ENCODE results near the gene SULT2B1. TPM values are rescaled to one million over a fixed set of nuclear protein-coding genes. Genes with fewer than 3 reads are reported as not detected.
"Not testable (repeated sequence)": the region's sequence is repeated elsewhere in the genome, so short reads cannot be mapped to it uniquely, and the experiment has no call there.

Gene SULT2B1
- total RNA-seq, 1 donor from 2014 or later = 0.74 TPM

DNA sequence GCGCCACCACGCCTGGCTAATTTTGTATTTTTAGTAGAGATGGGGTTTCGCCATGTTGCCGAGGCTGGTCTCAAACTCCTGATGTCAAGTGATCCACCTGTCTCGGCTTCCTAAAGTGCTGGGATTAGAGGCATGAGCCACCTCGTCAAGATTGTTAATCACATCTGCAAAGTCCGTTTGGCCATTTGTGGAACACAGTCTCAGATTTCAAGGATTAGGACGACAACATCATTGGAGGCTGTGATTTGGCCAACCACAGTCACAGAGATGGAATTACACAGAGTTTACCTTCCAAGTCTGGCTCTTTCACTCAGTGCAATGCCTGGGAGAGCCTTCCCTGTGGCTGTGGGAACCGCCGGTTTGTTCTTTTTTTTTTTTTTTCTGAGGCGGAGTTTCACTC is 17.8 kb downstream of the SULT2B1 start:
- H3K27ac Mint-ChIP-seq = no peak overlapping the region

DNA sequence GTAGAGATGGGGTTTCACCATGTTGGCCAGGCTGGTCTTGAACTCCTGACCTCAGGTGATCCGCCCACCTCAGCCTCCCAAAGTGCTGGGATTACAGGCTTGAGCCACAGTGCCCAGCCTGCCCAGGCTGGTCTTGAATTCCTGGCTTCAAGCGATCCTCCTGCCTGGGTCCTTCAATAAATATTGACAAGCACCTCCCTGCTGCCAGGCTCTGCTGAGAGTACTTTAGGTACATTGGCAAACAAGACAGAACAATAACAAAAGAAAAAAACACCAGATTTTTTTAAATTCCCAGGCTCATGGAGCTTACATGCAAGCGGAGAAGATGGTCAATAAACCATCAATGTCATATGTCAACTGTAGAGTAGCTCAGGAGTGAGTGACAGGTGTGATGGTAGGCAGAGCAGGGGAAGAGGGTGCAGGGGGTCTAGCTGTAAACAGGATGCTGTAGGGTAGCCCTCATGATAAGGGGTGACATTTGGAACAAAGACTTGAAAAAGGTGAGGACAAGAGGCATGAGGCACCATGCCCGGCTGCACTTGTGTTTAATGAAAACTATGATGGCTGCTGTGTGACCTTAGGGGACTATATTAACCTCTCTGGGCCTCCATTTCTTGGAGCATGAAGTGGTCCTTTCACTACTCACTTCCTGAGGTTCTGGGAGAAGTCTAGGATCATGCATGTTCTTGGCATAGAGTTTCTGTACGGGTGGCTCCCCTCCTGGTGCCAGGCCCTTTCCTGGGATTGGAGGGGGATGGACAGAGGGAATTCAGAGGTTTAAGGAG is 19.6 kb downstream of the SULT2B1 start:
- no peaks in the 10 kb centered on the region for H3K36me3 Mint-ChIP-seq
- no peak overlapping the region for H3K4me3 Mint-ChIP-seq
- H3K4me1 Mint-ChIP-seq = peaks cover 42% of the 10 kb centered on the region
- no peaks in the 10 kb centered on the region for H3K9me3 Mint-ChIP-seq
- peak overlapping the region; percentile 83 for H3K27ac Mint-ChIP-seq
- DNase-seq (ENCODE audit: low spot score in 2 of 2, unreplicated experiment in 2 of 2) = no peak
- TF ChIP-seq, protein P1, sequence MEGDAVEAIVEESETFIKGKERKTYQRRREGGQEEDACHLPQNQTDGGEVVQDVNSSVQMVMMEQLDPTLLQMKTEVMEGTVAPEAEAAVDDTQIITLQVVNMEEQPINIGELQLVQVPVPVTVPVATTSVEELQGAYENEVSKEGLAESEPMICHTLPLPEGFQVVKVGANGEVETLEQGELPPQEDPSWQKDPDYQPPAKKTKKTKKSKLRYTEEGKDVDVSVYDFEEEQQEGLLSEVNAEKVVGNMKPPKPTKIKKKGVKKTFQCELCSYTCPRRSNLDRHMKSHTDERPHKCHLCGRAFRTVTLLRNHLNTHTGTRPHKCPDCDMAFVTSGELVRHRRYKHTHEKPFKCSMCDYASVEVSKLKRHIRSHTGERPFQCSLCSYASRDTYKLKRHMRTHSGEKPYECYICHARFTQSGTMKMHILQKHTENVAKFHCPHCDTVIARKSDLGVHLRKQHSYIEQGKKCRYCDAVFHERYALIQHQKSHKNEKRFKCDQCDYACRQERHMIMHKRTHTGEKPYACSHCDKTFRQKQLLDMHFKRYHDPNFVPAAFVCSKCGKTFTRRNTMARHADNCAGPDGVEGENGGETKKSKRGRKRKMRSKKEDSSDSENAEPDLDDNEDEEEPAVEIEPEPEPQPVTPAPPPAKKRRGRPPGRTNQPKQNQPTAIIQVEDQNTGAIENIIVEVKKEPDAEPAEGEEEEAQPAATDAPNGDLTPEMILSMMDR (IDR thresholded peaks at IDR 0.05; ENCODE audit: unreplicated experiment) = no peak
- H3K27me3 Mint-ChIP-seq (ENCODE audit: low read depth) = no peaks in the 10 kb centered on the region

More for the DNA sequence above, 17.8 kb downstream of the SULT2B1 start:
- no peak overlapping the region for H3K4me3 Mint-ChIP-seq
- no peak for DNase-seq (ENCODE audit: low spot score in 2 of 2, unreplicated experiment in 2 of 2)
- H3K9me3 Mint-ChIP-seq = no peaks in the 10 kb centered on the region
- no peaks in the 10 kb centered on the region for H3K27me3 Mint-ChIP-seq (ENCODE audit: low read depth)
- H3K4me1 Mint-ChIP-seq = peaks cover 42% of the 10 kb centered on the region
- TF ChIP-seq, protein P1 (IDR thresholded peaks at IDR 0.05; ENCODE audit: unreplicated experiment) = no peak
- H3K36me3 Mint-ChIP-seq = no peaks in the 10 kb centered on the region

DNA sequence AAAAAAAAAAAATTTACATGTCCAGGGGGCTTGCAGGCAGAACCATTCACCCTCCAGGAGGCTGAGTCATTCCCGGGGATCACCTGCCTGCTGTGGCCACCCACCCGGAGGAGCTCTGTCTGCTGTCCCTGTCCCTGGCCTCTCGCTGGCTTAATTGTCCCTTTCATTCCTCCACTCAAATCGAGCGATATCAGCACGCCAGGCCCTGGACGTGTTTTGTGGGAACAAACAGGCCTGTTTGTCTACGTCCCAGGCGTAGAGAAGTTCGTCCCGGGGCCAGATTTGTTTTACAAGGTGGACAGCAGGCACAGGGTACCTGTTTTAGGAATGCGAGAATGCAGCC is 21.2 kb downstream of the SULT2B1 start:
- no peak for DNase-seq (ENCODE audit: low spot score in 2 of 2, unreplicated experiment in 2 of 2)
- Mint-ChIP-seq H3K4me3 (no peak overlapping the region), H3K4me1 (peaks cover 42% of the 10 kb centered on the region), H3K36me3 (no peaks in the 10 kb centered on the region), H3K9me3 (no peaks in the 10 kb centered on the region), H3K27me3 (ENCODE audit: low read depth) (no peaks in the 10 kb centered on the region), H3K27ac (peak overlapping the region; percentile 98)
- TF ChIP-seq, protein P1 (IDR thresholded peaks at IDR 0.05; ENCODE audit: unreplicated experiment) = no peak

DNA sequence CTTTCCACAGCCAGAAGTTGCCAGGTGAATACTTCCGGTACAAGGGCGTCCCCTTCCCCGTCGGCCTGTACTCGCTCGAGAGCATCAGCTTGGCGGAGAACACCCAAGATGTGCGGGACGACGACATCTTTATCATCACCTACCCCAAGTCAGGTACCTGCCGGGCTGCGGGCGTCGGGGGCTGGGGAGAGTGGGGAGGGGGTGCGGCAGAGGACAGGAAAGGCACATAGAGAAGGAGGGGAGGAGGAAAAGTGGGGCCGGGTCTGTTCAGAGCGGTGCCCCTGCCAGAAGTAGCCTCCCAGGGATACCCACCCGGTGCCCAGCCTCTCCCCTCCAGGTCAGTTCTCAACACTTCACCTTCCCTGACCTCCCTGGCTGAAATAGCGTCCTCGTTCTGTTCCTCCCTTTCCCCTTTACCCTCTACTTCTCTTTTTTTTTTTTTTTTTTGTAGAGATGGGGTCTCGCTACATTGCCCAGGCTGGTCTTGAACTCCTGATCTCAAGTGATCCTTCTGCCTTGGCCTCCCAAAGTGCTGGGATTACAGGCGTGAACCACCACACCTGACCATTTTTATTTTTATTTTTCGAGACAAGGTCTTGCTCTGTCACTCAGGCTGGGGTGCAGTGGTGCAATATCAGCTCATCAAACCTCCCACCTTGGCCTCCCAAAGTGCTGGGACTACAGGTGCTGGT is 24.1 kb downstream of the SULT2B1 start:
- Mint-ChIP-seq H3K27ac (no peak overlapping the region), H3K4me3 (no peak overlapping the region), H3K4me1 (peaks cover 36% of the 10 kb centered on the region), H3K9me3 (no peaks in the 10 kb centered on the region), H3K36me3 (no peaks in the 10 kb centered on the region), H3K27me3 (ENCODE audit: low read depth) (no peaks in the 10 kb centered on the region)
- DNase-seq (ENCODE audit: low spot score in 2 of 2, unreplicated experiment in 2 of 2) = no peak
- TF ChIP-seq, protein P1 (IDR thresholded peaks at IDR 0.05; ENCODE audit: unreplicated experiment) = no peak

DNA sequence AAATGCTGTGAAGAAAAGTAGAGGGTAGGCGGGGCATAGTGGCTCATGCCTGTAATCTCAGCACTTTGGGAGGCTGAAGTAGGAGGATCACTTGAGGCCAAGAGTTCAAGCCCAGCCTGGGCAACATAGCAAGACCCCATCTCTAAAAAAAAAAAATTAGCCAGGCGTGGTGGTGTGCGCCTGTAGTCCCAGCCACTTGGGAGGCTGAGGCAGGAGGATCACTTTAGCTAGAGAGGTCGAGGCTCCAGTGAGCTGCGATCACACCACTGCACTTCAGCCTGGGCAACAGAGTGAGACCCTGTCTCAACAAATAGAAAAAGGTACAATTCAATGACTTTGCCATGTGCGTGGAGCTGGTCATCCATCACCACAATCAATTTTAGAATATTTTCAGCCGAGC is 25.9 kb downstream of the SULT2B1 start:
- H3K4me1 Mint-ChIP-seq = peaks cover 27% of the 10 kb centered on the region
- not testable (repeated sequence) for H3K27me3 Mint-ChIP-seq (ENCODE audit: low read depth); H3K9me3 Mint-ChIP-seq; H3K27ac Mint-ChIP-seq; DNase-seq (ENCODE audit: low spot score in 2 of 2, unreplicated experiment in 2 of 2); H3K36me3 Mint-ChIP-seq; H3K4me3 Mint-ChIP-seq

DNA sequence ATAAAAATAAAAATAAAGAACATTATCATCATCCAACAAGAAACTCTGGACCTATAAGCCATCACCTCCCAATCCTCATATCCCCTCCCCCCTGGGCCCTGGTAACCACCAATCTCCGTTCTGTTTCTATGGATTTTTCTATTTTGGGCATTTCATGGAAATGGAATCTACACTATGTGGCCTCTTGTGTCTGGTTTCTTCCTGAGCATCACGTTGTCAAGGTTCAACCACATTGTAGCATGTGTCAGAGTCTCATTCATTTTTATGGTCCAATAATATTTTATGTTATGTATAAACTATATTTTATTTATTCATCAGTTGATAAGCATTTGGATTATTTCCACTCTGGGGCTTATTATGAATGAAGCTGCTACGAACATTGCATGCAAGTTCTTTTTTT is 26.9 kb downstream of the SULT2B1 start:
- H3K4me1 Mint-ChIP-seq = peaks cover 18% of the 10 kb centered on the region
- H3K4me3 Mint-ChIP-seq = no peak overlapping the region
- no peaks in the 10 kb centered on the region for H3K9me3 Mint-ChIP-seq
- peak overlapping the region; percentile 68 for H3K27ac Mint-ChIP-seq
- TF ChIP-seq, protein P1 (IDR thresholded peaks at IDR 0.05; ENCODE audit: unreplicated experiment) = no peak
- no peaks in the 10 kb centered on the region for H3K36me3 Mint-ChIP-seq
- no peak for DNase-seq (ENCODE audit: low spot score in 2 of 2, unreplicated experiment in 2 of 2)
- H3K27me3 Mint-ChIP-seq (ENCODE audit: low read depth) = no peaks in the 10 kb centered on the region
